ENCODE results near the gene MXD3.

- TF ChIP-seq CTCF (IDR thresholded peaks at IDR 0.05): no peak
- no peak for TF ChIP-seq POLR2A (IDR thresholded peaks at IDR 0.05)
These were observed 4.3 kb upstream of the MXD3 start for GRCh38 chr5:177316005-177316404.

All from adrenal gland (tissue), 5 donors.